ENCODE measurements around the gene SRM. TPM values are rescaled to one million over a fixed set of nuclear protein-coding genes. Genes with fewer than 3 reads are reported as not detected.
"Not testable (repeated sequence)": the region's sequence is repeated elsewhere in the genome, so short reads cannot be mapped to it uniquely, and the experiment has no call there.

SRM gene
- total and polyA plus RNA-seq, 3 donors from 2014 or later: 57.8 to 78.4 (median 61.4) TPM

- Histone ChIP-seq H3K9me3 (no peaks in the 10 kb centered on the region), H3K4me3 (no peak overlapping the region), H3K4me1 (no peaks in the 10 kb centered on the region), H3K27ac (no peak overlapping the region), H3K36me3 (ENCODE audit: low read depth, missing control alignments) (no peaks in the 10 kb centered on the region), H3K27me3 (no peaks in the 10 kb centered on the region)
- no peak for DNase-seq
- TF ChIP-seq POLR2A (IDR thresholded peaks at IDR 0.05) (no peak), CTCF (IDR thresholded peaks at IDR 0.05) (no peak)
- WGBS, 2 donors: 63 to 77% methylated on average over 17 to 19 of the region's 19 CpGs
- intact Hi-C loops (cut with DNase I; ENCODE audit: low total_unique reads): no loop called here
Measured at GRCh38 chr1:11051781-11052511, 7.9 kb downstream of the SRM start.

GRCh38 chr1:11051121-11051520 is 8.7 kb downstream of the SRM start:
- H3K4me3 ChIP-seq; intact Hi-C loops (cut with DNase I; ENCODE audit: low total_unique reads); H3K9me3 ChIP-seq; H3K36me3 ChIP-seq (ENCODE audit: low read depth, missing control alignments); H3K27me3 ChIP-seq; DNase-seq; H3K27ac ChIP-seq; H3K4me1 ChIP-seq: not testable (repeated sequence)
- whole genome bisulfite sequencing, 2 donors: 94 to 96% methylated on average over 10 of the region's 10 CpGs

- no peaks in the 10 kb centered on the region for H3K36me3 ChIP-seq (ENCODE audit: low read depth, missing control alignments)
- intact Hi-C loops (cut with DNase I; ENCODE audit: low total_unique reads): loop anchor here (10.0 kb wide), 1 partner anchor 598 kb away; no protein-coding TSS in a partner anchor
- no peak within 1 kb of the TSS for H3K4me3 ChIP-seq
- H3K27ac ChIP-seq: no peak within 1 kb of the TSS
- no peaks in the 10 kb centered on the region for H3K4me1 ChIP-seq
- H3K9me3 ChIP-seq: no peaks in the 10 kb centered on the region
- H3K27me3 ChIP-seq: no peaks in the 10 kb centered on the region
- DNase-seq: no peak
- WGBS, 2 donors: 93 to 96% methylated on average over 19 to 28 of the region's 28 CpGs
- TF ChIP-seq CTCF (IDR thresholded peaks at IDR 0.05) (no peak), POLR2A (IDR thresholded peaks at IDR 0.05) (no peak)
Measured at GRCh38 chr1:11046625-11047365, 13.0 kb downstream of the SRM start, which contains the start of gene MASP2. Gene MASP2 (minus strand): TSS chr1:11047239. CDS start chr1:11047207, 32 bp downstream.

GRCh38 chr1:11046270-11046566 is 13.6 kb downstream of the SRM start:
- TF ChIP-seq POLR2A (IDR thresholded peaks at IDR 0.05) (no peak), CTCF (IDR thresholded peaks at IDR 0.05) (no peak)
- intact Hi-C loops (cut with DNase I; ENCODE audit: low total_unique reads): loop anchor here (10.0 kb wide), 1 partner anchor 599 kb away; no protein-coding TSS in a partner anchor
- H3K4me3 ChIP-seq: no peak overlapping the region
- DNase-seq: no peak
- H3K27ac ChIP-seq: no peak overlapping the region
- H3K4me1 ChIP-seq: no peaks in the 10 kb centered on the region
- H3K27me3 ChIP-seq: no peaks in the 10 kb centered on the region
- H3K9me3 ChIP-seq: no peaks in the 10 kb centered on the region
- 90 to 95% methylated on average over 4 to 8 of the region's 8 CpGs for WGBS, 2 donors
- no peaks in the 10 kb centered on the region for H3K36me3 ChIP-seq (ENCODE audit: low read depth, missing control alignments)

- DNase-seq: no peak
- H3K4me3 ChIP-seq: no peak overlapping the region
- TF ChIP-seq POLR2A (IDR thresholded peaks at IDR 0.05): no peak
- TF ChIP-seq CTCF (IDR thresholded peaks at IDR 0.05): no peak
- H3K27me3 ChIP-seq: no peaks in the 10 kb centered on the region
- 52 to 64% methylated on average over 24 to 32 of the region's 32 CpGs for WGBS, 2 donors
- intact Hi-C loops (cut with DNase I; ENCODE audit: low total_unique reads): loop anchor here (10.0 kb wide), 1 partner anchor 599 kb away; no protein-coding TSS in a partner anchor
- H3K9me3 ChIP-seq: no peaks in the 10 kb centered on the region
- no peaks in the 10 kb centered on the region for H3K4me1 ChIP-seq
- H3K36me3 ChIP-seq (ENCODE audit: low read depth, missing control alignments): no peaks in the 10 kb centered on the region
- H3K27ac ChIP-seq: no peak overlapping the region
Measured at GRCh38 chr1:11045428-11046269, 14.2 kb downstream of the SRM start.

Measured in testis (tissue), 3 donors.